SU-DHL-6 (cell line): ENCODE measurements around the gene USP6NL.
A peak's percentile ranks its signal among the peaks of the same experiment; 100 is the strongest.

Source experiments
- H2AFZ ChIP-seq: fragments of 200-600 bp; sonication (generic); 2 replicates; pipeline ENCODE4 v1.6.1; 2014; ENCODE audit warnings: low read depth, mild to moderate bottlenecking, moderate library complexity, mixed read lengths, antibody characterized with exemption, low read length; ENCODE audit not compliant: severe bottlenecking
- H3F3A ChIP-seq: fragments of 200-600 bp; shearing (Covaris generic); 2 replicates; pipeline ENCODE4 v1.6.0; 2016; ENCODE audit warnings: antibody characterized with exemption, mild to moderate bottlenecking; ENCODE audit not compliant: insufficient read depth
- H3K27ac ChIP-seq: fragments of 200-600 bp; sonication (generic); 2 replicates; pipeline ENCODE4 v1.5.1; 2016; ENCODE audit warnings: low read depth, mild to moderate bottlenecking, low read length, moderate library complexity, mixed read lengths
- H3K27me3 ChIP-seq: fragments of 200-600 bp; sonication (generic), shearing (Covaris generic); 2 replicates; pipeline ENCODE4 v1.6.0; 2014; ENCODE audit warnings: mild to moderate bottlenecking, low read length
- H3K36me3 ChIP-seq: fragments of 200-600 bp; sonication (generic); 2 replicates; pipeline ENCODE4 v1.6.1; 2014; ENCODE audit warnings: mild to moderate bottlenecking, low read length, mixed read lengths
- H3K4me2 ChIP-seq: fragments of 300-600, 200-600 bp; shearing (Covaris generic), sonication (generic); 2 replicates; pipeline ENCODE4 v1.6.0; 2014; ENCODE audit warnings: low read length, low read depth, mild to moderate bottlenecking; ENCODE audit not compliant: poor library complexity, severe bottlenecking
- H3K4me3 ChIP-seq: fragments of 200-600 bp; sonication (generic); 2 replicates; pipeline ENCODE4 v1.5.1; 2014; ENCODE audit warnings: antibody characterized with exemption, low read length, mild to moderate bottlenecking, mixed read lengths; ENCODE audit not compliant: insufficient read depth, poor library complexity, severe bottlenecking
- H3K79me2 ChIP-seq: fragments of 200-600 bp; sonication (generic); 2 replicates; pipeline ENCODE4 v1.6.1; 2014; ENCODE audit warnings: mild to moderate bottlenecking, low read length, moderate library complexity; ENCODE audit not compliant: insufficient read depth
- H3K9ac ChIP-seq: fragments of 200-600 bp; sonication (generic); 2 replicates; pipeline ENCODE4 v1.7.0; 2014; ENCODE audit warnings: mild to moderate bottlenecking, low read length
- H3K9me2 ChIP-seq: fragments of 200-600 bp; sonication (generic); replicated peaks from 2 replicates; pipeline ENCODE4 v1.6.1; 2014; ENCODE audit warnings: low read length; ENCODE audit not compliant: insufficient read depth
- H3K9me3 ChIP-seq: fragments of 200-600 bp; sonication (generic); 2 replicates; pipeline ENCODE4 v1.6.1; 2014; ENCODE audit warnings: low read length, mixed read lengths; ENCODE audit not compliant: insufficient read depth
- H4K20me1 ChIP-seq: fragments of 200-600 bp; sonication (generic); 2 replicates; pipeline ENCODE4 v1.6.1; 2014; ENCODE audit warnings: low read depth, mild to moderate bottlenecking, antibody characterized with exemption, low read length, moderate library complexity, mixed read lengths
- CTCF ChIP-seq: fragments of 200-600 bp; sonication (generic); IDR thresholded peaks from one replicate; pipeline ENCODE4 v1.5.1; 2017; ENCODE audit warnings: antibody characterized with exemption, mild to moderate bottlenecking, low read length, moderate library complexity; ENCODE audit not compliant: insufficient read depth, poor library complexity, severe bottlenecking
- EZH2phosphoT487 ChIP-seq: fragments of 200-600 bp; sonication (generic), shearing (Covaris generic); conservative IDR thresholded peaks from 2 replicates; pipeline ENCODE4 v1.6.1; 2018; ENCODE audit warnings: mild to moderate bottlenecking, antibody characterized with exemption, low read length, moderate library complexity, mixed read lengths

Gene USP6NL

GRCh38 chr10:11611248-11612020 is at the start of gene USP6NL:
TSS of gene USP6NL (minus strand) at chr10:11611650. CDS start at chr10:11597634, 14,016 bp downstream.
- Histone ChIP-seq H3K27me3 (no peaks in the 10 kb centered on the region), H4K20me1 (no peaks in the 10 kb centered on the region), H3K79me2 (peaks cover 49% of the 10 kb centered on the region), H2AFZ (peak within 1 kb of the TSS; percentile 39), H3F3A (peaks cover 52% of the 10 kb centered on the region), H3K4me2 (peak within 1 kb of the TSS; percentile 100), H3K27ac (peak within 1 kb of the TSS; percentile 91), H3K36me3 (no peaks in the 10 kb centered on the region), H3K9ac (peak within 1 kb of the TSS; percentile 87), H3K9me2 (no peaks in the 10 kb centered on the region), H3K9me3 (no peaks in the 10 kb centered on the region), H3K4me3 (peak within 1 kb of the TSS; percentile 82)
- TF ChIP-seq CTCF, result no peak
- no peak for TF ChIP-seq EZH2phosphoT487

- Histone ChIP-seq H3K9me3 (no peaks in the 10 kb centered on the region), H3K79me2 (no peaks in the 10 kb centered on the region; the same call in 1 of the 2 replicates), H4K20me1 (no peaks in the 10 kb centered on the region), H3K36me3 (no peaks in the 10 kb centered on the region), H2AFZ (no peak overlapping the region), H3F3A (peaks cover 20% of the 10 kb centered on the region), H3K4me2 (no peak overlapping the region), H3K4me3 (no peak overlapping the region), H3K27me3 (no peaks in the 10 kb centered on the region), H3K9ac (no peak overlapping the region), H3K9me2 (no peaks in the 10 kb centered on the region), H3K27ac (no peak overlapping the region)
- TF ChIP-seq CTCF (no peak), EZH2phosphoT487 (no peak)
These were observed 47.4 kb upstream of the USP6NL start for GRCh38 chr10:11658801-11659368.

- no peak for TF ChIP-seq EZH2phosphoT487
- TF ChIP-seq CTCF, result no peak
- no peak overlapping the region for H2AFZ ChIP-seq
- peaks cover 6% of the 10 kb centered on the region for H3F3A ChIP-seq
These were observed 44.4 kb upstream of the USP6NL start for GRCh38 chr10:11655836-11656235.

More at GRCh38 chr10:11655836-11656235, 44.4 kb upstream of the USP6NL start:
- H3K4me2 ChIP-seq, result no peak overlapping the region
- H4K20me1 ChIP-seq, result no peaks in the 10 kb centered on the region
- no peaks in the 10 kb centered on the region for H3K9me3 ChIP-seq
- H3K79me2 ChIP-seq, result no peaks in the 10 kb centered on the region
- no peak overlapping the region for H3K27ac ChIP-seq
- H3K4me3 ChIP-seq, result no peak overlapping the region
- H3K9ac ChIP-seq, result no peak overlapping the region
- no peaks in the 10 kb centered on the region for H3K27me3 ChIP-seq
- no peaks in the 10 kb centered on the region for H3K9me2 ChIP-seq
- no peaks in the 10 kb centered on the region for H3K36me3 ChIP-seq
